Upper lobe of left lung (tissue), 4 donors: ENCODE data around the gene LDLRAD3.

Experiments used
- POLR2AphosphoS5 ChIP-seq, 2 donors: sonication (generic); formaldehyde crosslinking; IDR thresholded peaks; one replicate each; pipeline ENCODE4 v1.5.1; 2017; ENCODE audit warnings: antibody characterized with exemption in 2 of 2
- TF ChIP-seq, protein P1 (sequence below), 6 experiments: fragments of 450-650 bp in 4 of 6; fragments of 200-600 bp in 2 of 6; sonication (generic) in 2 of 6; IDR thresholded peaks; one replicate each; pipeline ENCODE4 v1.5.1; 2016 to 2019; ENCODE audit warnings: antibody characterized with exemption in 6 of 6

DNA sequence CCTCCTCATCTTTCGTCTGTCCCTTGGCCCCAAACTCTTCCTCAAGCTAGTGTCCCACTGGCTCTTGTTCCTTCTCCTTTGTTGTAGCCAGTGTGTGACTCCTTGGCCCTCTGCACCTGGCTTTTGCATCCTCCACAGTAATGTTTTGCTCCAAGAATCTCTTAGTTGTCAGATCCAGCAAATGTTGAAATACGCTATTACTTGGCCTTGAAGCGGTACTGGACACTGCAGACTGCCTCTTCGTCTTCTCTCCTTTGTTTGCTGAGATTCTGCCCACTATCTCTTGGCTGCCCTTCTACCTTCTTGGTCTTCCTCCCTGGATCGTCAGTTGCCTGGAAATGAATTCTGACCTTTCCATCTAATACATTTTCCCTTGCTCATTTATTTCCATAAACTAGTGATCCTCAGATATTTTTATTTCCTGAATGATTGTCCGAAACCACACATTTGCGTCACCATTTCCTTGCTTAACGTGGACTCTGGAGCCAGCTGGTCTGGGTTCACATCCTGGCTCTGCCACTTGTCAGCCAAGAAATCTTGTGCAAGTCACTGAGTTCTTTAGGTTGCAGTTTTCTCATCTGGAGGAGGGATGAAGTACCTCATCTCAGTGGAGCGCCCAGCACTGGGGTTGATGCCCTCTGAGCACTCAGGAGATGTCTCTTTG is 113.6 kb downstream of the LDLRAD3 start:
- TF ChIP-seq, protein P1, sequence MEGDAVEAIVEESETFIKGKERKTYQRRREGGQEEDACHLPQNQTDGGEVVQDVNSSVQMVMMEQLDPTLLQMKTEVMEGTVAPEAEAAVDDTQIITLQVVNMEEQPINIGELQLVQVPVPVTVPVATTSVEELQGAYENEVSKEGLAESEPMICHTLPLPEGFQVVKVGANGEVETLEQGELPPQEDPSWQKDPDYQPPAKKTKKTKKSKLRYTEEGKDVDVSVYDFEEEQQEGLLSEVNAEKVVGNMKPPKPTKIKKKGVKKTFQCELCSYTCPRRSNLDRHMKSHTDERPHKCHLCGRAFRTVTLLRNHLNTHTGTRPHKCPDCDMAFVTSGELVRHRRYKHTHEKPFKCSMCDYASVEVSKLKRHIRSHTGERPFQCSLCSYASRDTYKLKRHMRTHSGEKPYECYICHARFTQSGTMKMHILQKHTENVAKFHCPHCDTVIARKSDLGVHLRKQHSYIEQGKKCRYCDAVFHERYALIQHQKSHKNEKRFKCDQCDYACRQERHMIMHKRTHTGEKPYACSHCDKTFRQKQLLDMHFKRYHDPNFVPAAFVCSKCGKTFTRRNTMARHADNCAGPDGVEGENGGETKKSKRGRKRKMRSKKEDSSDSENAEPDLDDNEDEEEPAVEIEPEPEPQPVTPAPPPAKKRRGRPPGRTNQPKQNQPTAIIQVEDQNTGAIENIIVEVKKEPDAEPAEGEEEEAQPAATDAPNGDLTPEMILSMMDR (IDR thresholded peaks at IDR 0.05) = no peak
- peak in 1 of 2 donors; percentile 15 for TF ChIP-seq POLR2AphosphoS5 (IDR thresholded peaks at IDR 0.05)
